Stomach (tissue), 4 donors: ENCODE data around the gene USP1.

Experiments used
- CTCF ChIP-seq, 7 experiments: fragments of 450-650 bp in 4 of 7; fragments of 200-600 bp in 3 of 7; sonication (generic) in 3 of 7; IDR thresholded peaks; one replicate each; pipeline ENCODE4 v1.5.1; 2016 to 2019; ENCODE audit warnings: antibody characterized with exemption in 7 of 7, control low read depth in 2 of 7, mild to moderate bottlenecking in 1 of 7
- POLR2A ChIP-seq, 4 donors: fragments of 450-650 bp; IDR thresholded peaks; one replicate each; pipeline ENCODE4 v1.6.1; 2016; ENCODE audit warnings: antibody characterized with exemption in 4 of 4, control low read depth in 2 of 4, mild to moderate bottlenecking in 1 of 4, moderate library complexity in 1 of 4

- TF ChIP-seq CTCF (IDR thresholded peaks at IDR 0.05): no peak
- no peak for TF ChIP-seq POLR2A (IDR thresholded peaks at IDR 0.05)
Observed at GRCh38 chr1:62436466-62437272, at the start of gene USP1.
